Thoracic aorta (tissue), 2 donors: ENCODE data around the gene TGFBR1. TPM values are rescaled to one million over a fixed set of nuclear protein-coding genes. Genes with fewer than 3 reads are reported as not detected.

ENCODE experiments used
- ATAC-seq: fragments of 150-250 bp; one replicate; pipeline ENCODE4 v1.8.0; 2017; ENCODE audit warnings: low read depth; ENCODE audit not compliant: insufficient number of reproducible peaks, low FRiP score
- DNase-seq: peaks from one replicate; pipeline ENCODE4 v3.0.0-alpha.2; 2020; ENCODE audit warnings: low spot score
- H3K27ac ChIP-seq, 2 donors: fragments of 200-600 bp; sonication (generic); 1 replicate in 1 of 2; 2 replicates in 1 of 2; pipeline ENCODE4 v1.5.1; 2016; ENCODE audit warnings: mild to moderate bottlenecking in 2 of 2, moderate library complexity in 2 of 2
- H3K27me3 ChIP-seq: fragments of 200-600 bp; sonication (generic); replicated peaks from 2 replicates; pipeline ENCODE4 v1.6.0; 2016; ENCODE audit warnings: mild to moderate bottlenecking; ENCODE audit not compliant: insufficient read depth
- H3K36me3 ChIP-seq: fragments of 200-600 bp; sonication (generic); one replicate; pipeline ENCODE4 v1.5.1; 2016
- H3K4me1 ChIP-seq, 2 donors: fragments of 200-600 bp; sonication (generic); 1 replicate in 1 of 2; 2 replicates in 1 of 2; pipeline versions ENCODE4 v1.5.1 to v1.6.0; 2016; ENCODE audit warnings: low read depth in 2 of 2, mild to moderate bottlenecking in 1 of 2; ENCODE audit not compliant: control insufficient read depth in 1 of 2
- H3K4me3 ChIP-seq: fragments of 200-600 bp; sonication (generic); 2 replicates; pipeline ENCODE4 v1.5.1; 2016; ENCODE audit warnings: mild to moderate bottlenecking
- H3K9me3 ChIP-seq: fragments of 200-600 bp; sonication (generic); 2 replicates; pipeline ENCODE4 v1.5.1; 2016
- total RNA-seq, 2 donors: library from RNA; depleted of rRNA; stranded (reverse); fragments of >200 nt; gene quantifications; one replicate each; pipeline versions ENCODE4 v1.1.0 to v1.2.3, GENCODE V29; 2016
- TF ChIP-seq, protein P1 (sequence below): fragments of 200-600 bp; sonication (generic); IDR thresholded peaks from one replicate; pipeline ENCODE4 v1.5.1; 2019; ENCODE audit warnings: antibody characterized with exemption

TGFBR1 gene
- total RNA-seq, 2 donors from 2014 or later = 76.8 to 87.2 TPM

DNA sequence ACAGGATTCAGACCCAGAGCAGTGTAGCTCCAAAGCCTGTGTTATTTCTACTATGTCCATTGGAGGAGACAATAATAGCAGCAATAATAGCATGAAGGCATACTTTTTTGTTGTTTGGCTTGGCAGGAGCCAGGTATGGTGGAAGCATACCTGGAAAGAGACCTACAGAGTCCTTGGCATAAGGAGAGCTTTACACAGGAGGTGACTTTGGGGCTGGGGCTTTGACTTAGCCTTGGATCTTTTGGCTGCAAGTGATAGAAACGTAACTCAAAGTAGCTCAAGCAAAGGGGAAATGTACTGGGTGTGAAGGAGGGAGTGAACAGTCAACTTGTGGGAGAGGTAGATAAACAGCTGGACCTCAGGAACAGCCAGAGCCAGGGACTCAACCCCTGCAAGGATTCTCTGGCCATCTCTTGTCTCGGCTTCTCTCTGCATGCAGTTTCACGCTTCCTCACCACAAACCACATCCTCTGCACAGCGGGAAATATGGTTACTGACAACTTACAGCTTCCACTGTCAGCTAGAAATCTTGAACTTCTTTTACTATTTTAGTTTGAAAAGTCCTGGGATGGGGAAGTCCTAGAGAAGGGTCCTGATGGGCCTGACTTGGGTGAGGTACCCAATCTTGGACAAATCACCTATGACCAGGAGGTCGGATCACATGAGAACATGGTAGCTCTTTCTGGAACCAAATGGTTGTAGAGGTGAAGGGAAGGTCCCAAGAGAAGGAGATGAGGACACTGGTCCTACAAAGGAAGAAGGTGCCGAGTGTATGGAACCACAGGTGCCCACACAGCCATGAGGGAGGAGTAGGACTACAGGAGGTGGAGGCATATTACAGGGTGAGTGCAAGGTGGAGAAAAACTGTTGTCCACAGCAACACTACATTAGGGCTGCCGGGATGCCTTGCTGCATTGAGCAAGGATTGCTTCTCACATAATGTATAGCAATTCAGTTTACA lies 47.0 kb upstream of the TGFBR1 start:
- TF ChIP-seq, protein P1, sequence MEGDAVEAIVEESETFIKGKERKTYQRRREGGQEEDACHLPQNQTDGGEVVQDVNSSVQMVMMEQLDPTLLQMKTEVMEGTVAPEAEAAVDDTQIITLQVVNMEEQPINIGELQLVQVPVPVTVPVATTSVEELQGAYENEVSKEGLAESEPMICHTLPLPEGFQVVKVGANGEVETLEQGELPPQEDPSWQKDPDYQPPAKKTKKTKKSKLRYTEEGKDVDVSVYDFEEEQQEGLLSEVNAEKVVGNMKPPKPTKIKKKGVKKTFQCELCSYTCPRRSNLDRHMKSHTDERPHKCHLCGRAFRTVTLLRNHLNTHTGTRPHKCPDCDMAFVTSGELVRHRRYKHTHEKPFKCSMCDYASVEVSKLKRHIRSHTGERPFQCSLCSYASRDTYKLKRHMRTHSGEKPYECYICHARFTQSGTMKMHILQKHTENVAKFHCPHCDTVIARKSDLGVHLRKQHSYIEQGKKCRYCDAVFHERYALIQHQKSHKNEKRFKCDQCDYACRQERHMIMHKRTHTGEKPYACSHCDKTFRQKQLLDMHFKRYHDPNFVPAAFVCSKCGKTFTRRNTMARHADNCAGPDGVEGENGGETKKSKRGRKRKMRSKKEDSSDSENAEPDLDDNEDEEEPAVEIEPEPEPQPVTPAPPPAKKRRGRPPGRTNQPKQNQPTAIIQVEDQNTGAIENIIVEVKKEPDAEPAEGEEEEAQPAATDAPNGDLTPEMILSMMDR = no peak
- Histone ChIP-seq H3K27ac (no peak overlapping the region), H3K9me3 (no peaks in the 10 kb centered on the region), H3K4me1 (peaks cover 0 to 11% of the 10 kb centered on the region in 2 donors), H3K4me3 (no peak overlapping the region), H3K36me3 (no peaks in the 10 kb centered on the region), H3K27me3 (no peaks in the 10 kb centered on the region)
- no peak for DNase-seq
- no peak for ATAC-seq

DNA sequence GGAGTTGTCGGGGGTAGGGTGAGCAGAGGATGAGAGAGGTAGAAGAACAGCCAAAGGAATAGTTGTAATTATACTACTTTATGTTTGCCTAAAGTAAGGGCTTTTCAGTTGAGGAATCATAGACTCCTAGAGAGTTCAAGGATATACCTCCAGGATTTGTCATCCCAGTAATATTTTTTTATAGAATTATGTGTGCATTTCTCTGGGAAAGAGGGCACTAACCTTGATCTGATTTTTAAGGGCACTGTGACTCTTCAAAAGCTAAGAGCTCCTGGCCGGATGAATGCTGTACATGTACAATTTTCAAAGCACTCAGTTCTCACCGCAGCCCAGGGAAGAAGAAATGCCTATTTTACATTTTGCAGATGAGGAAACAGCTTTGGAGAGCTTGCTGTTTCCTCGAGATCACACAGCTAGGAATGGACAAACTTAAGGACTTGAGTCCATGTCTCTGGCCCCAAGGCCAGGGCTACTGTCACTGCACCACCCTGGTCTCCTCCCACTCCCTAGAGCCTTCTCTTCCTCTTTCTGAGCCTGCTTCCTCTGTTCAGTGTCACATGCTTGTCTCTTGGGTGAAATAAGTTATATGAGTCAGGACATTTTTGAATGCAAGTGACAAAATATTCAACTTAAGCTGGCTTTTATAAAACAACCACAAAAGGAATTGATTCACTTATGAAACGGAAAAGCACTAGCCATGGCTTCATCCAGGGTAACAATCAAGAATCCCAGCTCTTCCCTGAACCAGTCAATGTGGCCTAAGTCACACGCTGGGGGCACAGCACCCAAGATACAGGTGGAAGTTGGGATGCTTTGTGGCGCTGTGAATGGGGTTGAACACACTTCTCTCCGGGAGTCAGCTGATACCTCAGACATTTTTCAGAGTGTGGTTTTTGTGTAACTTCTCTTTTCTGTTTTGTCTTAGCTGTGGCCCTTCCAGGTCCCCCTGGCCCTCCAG lies 45.7 kb upstream of the TGFBR1 start:
- no peak overlapping the region for H3K4me3 ChIP-seq
- TF ChIP-seq, protein P1 = no peak
- no peaks in the 10 kb centered on the region for H3K9me3 ChIP-seq
- ATAC-seq (peak; percentile 39), DNase-seq (no peak)
- no peaks in the 10 kb centered on the region for H3K36me3 ChIP-seq
- H3K27ac ChIP-seq = peak overlapping the region in 1 of 2 donors; percentile 43
- H3K4me1 ChIP-seq = peaks cover 0 to 11% of the 10 kb centered on the region in 2 donors
- no peaks in the 10 kb centered on the region for H3K27me3 ChIP-seq

DNA sequence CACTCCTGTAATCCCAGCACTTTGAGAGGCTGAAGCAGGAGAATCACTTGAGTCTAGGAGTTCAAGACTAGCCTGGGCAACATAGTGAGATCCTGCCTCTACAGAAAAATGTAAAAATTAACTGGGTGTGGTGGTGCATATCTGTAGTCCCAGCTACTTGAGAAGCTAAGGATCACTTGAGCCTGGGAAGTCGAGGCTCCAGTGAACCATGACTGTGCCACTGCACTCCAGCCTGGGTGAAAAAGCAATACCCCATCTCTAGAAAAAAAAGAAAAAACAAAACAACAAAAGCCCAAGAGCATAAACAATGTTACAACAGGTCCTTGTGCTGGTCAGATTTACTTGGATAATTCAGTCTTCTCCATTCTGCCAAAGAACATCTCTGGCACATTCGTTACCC lies 44.3 kb upstream of the TGFBR1 start:
- Histone ChIP-seq H3K27ac (no peak overlapping the region), H3K36me3 (no peaks in the 10 kb centered on the region)
- TF ChIP-seq, protein P1 = no peak

DNA sequence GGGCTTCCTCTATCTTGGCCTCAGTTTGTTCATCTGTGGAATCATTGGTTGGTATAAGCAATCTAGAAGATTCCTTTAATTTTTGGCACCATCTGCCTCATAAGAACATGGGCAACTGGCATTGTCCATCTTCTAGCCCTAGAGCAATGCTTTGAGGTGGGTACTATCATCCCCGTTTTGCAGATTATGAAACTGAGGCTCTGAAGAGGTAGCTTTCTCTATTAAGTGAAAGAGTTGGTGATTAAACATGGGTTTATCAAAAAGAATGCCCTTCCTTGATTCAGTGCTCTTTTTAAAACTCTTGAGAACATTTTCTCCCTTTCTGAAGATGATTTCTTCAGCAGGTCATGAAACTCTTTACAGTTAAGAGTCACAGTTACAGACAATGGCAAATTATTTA lies 42.4 kb upstream of the TGFBR1 start:
- peaks cover 4% of the 10 kb centered on the region for H3K36me3 ChIP-seq
- DNase-seq (no peak), ATAC-seq (no peak)
- no peak overlapping the region for H3K4me3 ChIP-seq
- H3K4me1 ChIP-seq = peaks cover 0 to 11% of the 10 kb centered on the region in 2 donors
- H3K27me3 ChIP-seq = no peaks in the 10 kb centered on the region
- H3K27ac ChIP-seq = no peak overlapping the region
- no peaks in the 10 kb centered on the region for H3K9me3 ChIP-seq
- TF ChIP-seq, protein P1 = no peak

More for the DNA sequence above, 44.3 kb upstream of the TGFBR1 start:
- DNase-seq (no peak), ATAC-seq (no peak)
- H3K4me3 ChIP-seq = no peak overlapping the region
- H3K9me3 ChIP-seq = no peaks in the 10 kb centered on the region
- H3K4me1 ChIP-seq = peaks cover 0 to 11% of the 10 kb centered on the region in 2 donors
- no peaks in the 10 kb centered on the region for H3K27me3 ChIP-seq

DNA sequence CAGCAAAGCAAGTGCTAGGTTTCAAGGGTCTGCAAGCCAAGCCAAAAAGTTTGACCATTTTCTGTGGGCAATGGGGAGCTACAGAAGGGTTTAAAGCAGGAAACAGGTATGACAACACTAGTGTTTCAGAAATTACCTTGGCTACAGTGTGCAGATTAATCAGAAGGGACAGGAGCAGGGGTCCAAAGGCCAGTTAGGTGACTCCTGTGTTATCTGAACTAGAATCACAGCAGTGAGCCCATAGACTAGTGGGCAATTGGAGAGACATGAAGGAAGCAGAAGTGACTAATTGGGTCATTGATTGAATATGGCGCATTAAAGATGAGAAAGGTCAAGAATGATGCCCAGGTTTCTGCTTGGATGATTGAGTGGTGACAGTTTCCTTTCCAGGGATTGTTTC lies 41.4 kb upstream of the TGFBR1 start:
- H3K4me3 ChIP-seq = no peak overlapping the region
- no peaks in the 10 kb centered on the region for H3K9me3 ChIP-seq
- peaks cover 0 to 11% of the 10 kb centered on the region in 2 donors for H3K4me1 ChIP-seq
- DNase-seq (no peak), ATAC-seq (no peak)
- no peaks in the 10 kb centered on the region for H3K27me3 ChIP-seq
- H3K27ac ChIP-seq = no peak overlapping the region
- TF ChIP-seq, protein P1 = no peak
- peaks cover 4% of the 10 kb centered on the region for H3K36me3 ChIP-seq
